ENCODE data around the gene SLC5A11. TPM values are rescaled to one million over a fixed set of nuclear protein-coding genes. Genes with fewer than 3 reads are reported as not detected.

SLC5A11 gene
- total and polyA plus RNA-seq, 2 of the 13 experiments (the other 11 are each of a cell fraction or from before 2014, with no cell fraction given) = 1.2 to 3.3 TPM

GRCh38 chr16:24838554-24839266 is 7.1 kb upstream of the SLC5A11 start (continued):
- TF ChIP-seq FOXP1 (IDR thresholded peaks at IDR 0.05) (no peak), FOXP1 (CRISPR knock-in tag; IDR thresholded peaks at IDR 0.05) (0 out of 2 replicates have a peak, but pooled peaks have one; percentile 4), ZNF180 (CRISPR knock-in tag; IDR thresholded peaks at IDR 0.05; ENCODE audit: borderline replicate concordance, low read depth) (no peak), SSRP1 (CRISPR knock-in tag; IDR thresholded peaks at IDR 0.05) (0 out of 2 replicates have a peak, but pooled peaks have one; percentile 33), PHF5A (CRISPR knock-in tag; IDR thresholded peaks at IDR 0.05; ENCODE audit: low read depth, unreplicated experiment) (no peak), PAX8 (CRISPR knock-in tag; IDR thresholded peaks at IDR 0.05; ENCODE audit: borderline replicate concordance) (no peak), ZNF317 (CRISPR knock-in tag; IDR thresholded peaks at IDR 0.05) (no peak), ZNF230 (CRISPR knock-in tag; IDR thresholded peaks at IDR 0.05) (no peak), FOXA1 (IDR thresholded peaks at IDR 0.05) (no peak), FOXA1 (CRISPR knock-in tag; IDR thresholded peaks at IDR 0.05) (peak; percentile 83), ZNF891 (CRISPR knock-in tag; IDR thresholded peaks at IDR 0.05) (0 out of 2 replicates have a peak, but pooled peaks have one; percentile 53), MLXIP (CRISPR knock-in tag; IDR thresholded peaks at IDR 0.05; ENCODE audit: borderline replicate concordance) (no peak), SOX5 (CRISPR knock-in tag; IDR thresholded peaks at IDR 0.05; ENCODE audit: borderline replicate concordance) (peak; percentile 60; the same call in 1 of the 2 replicates), SALL2 (CRISPR knock-in tag; IDR thresholded peaks at IDR 0.05) (0 out of 2 replicates have a peak, but pooled peaks have one; percentile 16), ZGPAT (CRISPR knock-in tag; IDR thresholded peaks at IDR 0.05) (peak; percentile 58; the same call in 1 of the 2 replicates), SALL1 (CRISPR knock-in tag; IDR thresholded peaks at IDR 0.05) (peak; percentile 53), SMAD9 (CRISPR knock-in tag; IDR thresholded peaks at IDR 0.05) (no peak), SATB2 (CRISPR knock-in tag; IDR thresholded peaks at IDR 0.05) (no peak)
- TF ChIP-seq, protein P1, sequence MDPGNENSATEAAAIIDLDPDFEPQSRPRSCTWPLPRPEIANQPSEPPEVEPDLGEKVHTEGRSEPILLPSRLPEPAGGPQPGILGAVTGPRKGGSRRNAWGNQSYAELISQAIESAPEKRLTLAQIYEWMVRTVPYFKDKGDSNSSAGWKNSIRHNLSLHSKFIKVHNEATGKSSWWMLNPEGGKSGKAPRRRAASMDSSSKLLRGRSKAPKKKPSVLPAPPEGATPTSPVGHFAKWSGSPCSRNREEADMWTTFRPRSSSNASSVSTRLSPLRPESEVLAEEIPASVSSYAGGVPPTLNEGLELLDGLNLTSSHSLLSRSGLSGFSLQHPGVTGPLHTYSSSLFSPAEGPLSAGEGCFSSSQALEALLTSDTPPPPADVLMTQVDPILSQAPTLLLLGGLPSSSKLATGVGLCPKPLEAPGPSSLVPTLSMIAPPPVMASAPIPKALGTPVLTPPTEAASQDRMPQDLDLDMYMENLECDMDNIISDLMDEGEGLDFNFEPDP (CRISPR knock-in tag; conservative IDR thresholded peaks at IDR 0.05) = no peak
- TF ChIP-seq, protein P2, sequence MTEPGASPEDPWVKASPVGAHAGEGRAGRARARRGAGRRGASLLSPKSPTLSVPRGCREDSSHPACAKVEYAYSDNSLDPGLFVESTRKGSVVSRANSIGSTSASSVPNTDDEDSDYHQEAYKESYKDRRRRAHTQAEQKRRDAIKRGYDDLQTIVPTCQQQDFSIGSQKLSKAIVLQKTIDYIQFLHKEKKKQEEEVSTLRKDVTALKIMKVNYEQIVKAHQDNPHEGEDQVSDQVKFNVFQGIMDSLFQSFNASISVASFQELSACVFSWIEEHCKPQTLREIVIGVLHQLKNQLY (CRISPR knock-in tag; IDR thresholded peaks at IDR 0.05) = 0 out of 2 replicates have a peak, but pooled peaks have one; percentile 15
- TF ChIP-seq, protein P3, sequence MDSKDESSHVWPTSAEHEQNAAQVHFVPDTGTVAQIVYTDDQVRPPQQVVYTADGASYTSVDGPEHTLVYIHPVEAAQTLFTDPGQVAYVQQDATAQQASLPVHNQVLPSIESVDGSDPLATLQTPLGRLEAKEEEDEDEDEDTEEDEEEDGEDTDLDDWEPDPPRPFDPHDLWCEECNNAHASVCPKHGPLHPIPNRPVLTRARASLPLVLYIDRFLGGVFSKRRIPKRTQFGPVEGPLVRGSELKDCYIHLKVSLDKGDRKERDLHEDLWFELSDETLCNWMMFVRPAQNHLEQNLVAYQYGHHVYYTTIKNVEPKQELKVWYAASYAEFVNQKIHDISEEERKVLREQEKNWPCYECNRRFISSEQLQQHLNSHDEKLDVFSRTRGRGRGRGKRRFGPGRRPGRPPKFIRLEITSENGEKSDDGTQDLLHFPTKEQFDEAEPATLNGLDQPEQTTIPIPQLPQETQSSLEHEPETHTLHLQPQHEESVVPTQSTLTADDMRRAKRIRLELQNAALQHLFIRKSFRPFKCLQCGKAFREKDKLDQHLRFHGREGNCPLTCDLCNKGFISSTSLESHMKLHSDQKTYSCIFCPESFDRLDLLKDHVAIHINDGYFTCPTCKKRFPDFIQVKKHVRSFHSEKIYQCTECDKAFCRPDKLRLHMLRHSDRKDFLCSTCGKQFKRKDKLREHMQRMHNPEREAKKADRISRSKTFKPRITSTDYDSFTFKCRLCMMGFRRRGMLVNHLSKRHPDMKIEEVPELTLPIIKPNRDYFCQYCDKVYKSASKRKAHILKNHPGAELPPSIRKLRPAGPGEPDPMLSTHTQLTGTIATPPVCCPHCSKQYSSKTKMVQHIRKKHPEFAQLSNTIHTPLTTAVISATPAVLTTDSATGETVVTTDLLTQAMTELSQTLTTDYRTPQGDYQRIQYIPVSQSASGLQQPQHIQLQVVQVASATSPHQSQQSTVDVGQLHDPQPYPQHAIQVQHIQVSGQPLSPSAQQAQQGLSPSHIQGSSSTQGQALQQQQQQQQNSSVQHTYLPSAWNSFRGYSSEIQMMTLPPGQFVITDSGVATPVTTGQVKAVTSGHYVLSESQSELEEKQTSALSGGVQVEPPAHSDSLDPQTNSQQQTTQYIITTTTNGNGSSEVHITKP (CRISPR knock-in tag; IDR thresholded peaks at IDR 0.05; ENCODE audit: low read depth) = peak; percentile 17; the same call in 1 of the 2 replicates

Data from HepG2 (cell line).